Suprapubic skin (tissue), 4 donors: ENCODE results near the gene ERBB4. TPM values are rescaled to one million over a fixed set of nuclear protein-coding genes. Genes with fewer than 3 reads are reported as not detected.

Source experiments
- DNase-seq, 2 donors: peaks; one replicate each; pipeline ENCODE4 v3.0.0-alpha.2; 2019; ENCODE audit warnings: low spot score in 2 of 2
- H3K27ac ChIP-seq: fragments of 200-600 bp; sonication (generic); one replicate; pipeline ENCODE4 v1.5.1; 2019
- H3K27me3 ChIP-seq: fragments of 200-600 bp; sonication (generic); one replicate; pipeline ENCODE4 v1.5.1; 2019
- H3K36me3 ChIP-seq: fragments of 200-600 bp; sonication (generic); one replicate; pipeline ENCODE4 v1.5.1; 2019
- H3K4me1 ChIP-seq: fragments of 200-600 bp; sonication (generic); one replicate; pipeline ENCODE4 v1.5.1; 2019
- H3K4me3 ChIP-seq: fragments of 200-600 bp; sonication (generic); one replicate; pipeline ENCODE4 v1.5.1; 2019; ENCODE audit warnings: mild to moderate bottlenecking
- H3K9me3 ChIP-seq: fragments of 200-600 bp; sonication (generic); one replicate; pipeline ENCODE4 v1.5.1; 2019
- EP300 ChIP-seq: sonication (generic); formaldehyde crosslinking; IDR thresholded peaks from one replicate; pipeline ENCODE4 v1.6.1; 2017; ENCODE audit warnings: antibody characterized with exemption
- POLR2A ChIP-seq, 2 donors: fragments of 450-650 bp; IDR thresholded peaks; one replicate each; pipeline ENCODE4 v1.6.1; 2017; ENCODE audit warnings: antibody characterized with exemption in 2 of 2, mild to moderate bottlenecking in 2 of 2, moderate library complexity in 2 of 2
- POLR2AphosphoS5 ChIP-seq, 3 donors: sonication (generic); formaldehyde crosslinking; IDR thresholded peaks; one replicate each; pipeline ENCODE4 v1.6.1; 2017; ENCODE audit warnings: antibody characterized with exemption in 3 of 3
- WGBS: methylation state at CpG from one replicate; pipeline ENCODE4 v1.1.5; 2018; 5-methylcytosine and 5-hydroxymethylcytosine counted together
- total RNA-seq, 4 donors: library from RNA; depleted of rRNA; stranded (reverse); fragments of >200 nt; gene quantifications; one replicate each; pipeline ENCODE4 v1.1.0, GENCODE V29; 2016
- TF ChIP-seq, protein P1 (sequence below), 2 donors: fragments of 200-600 bp in 1 of 2; fragments of 450-650 bp in 1 of 2; sonication (generic) in 1 of 2; IDR thresholded peaks; one replicate each; pipeline ENCODE4 v1.5.1; 2016 to 2019; ENCODE audit warnings: antibody characterized with exemption in 2 of 2, mild to moderate bottlenecking in 1 of 2, moderate library complexity in 1 of 2

ERBB4 gene
- total RNA-seq, 4 donors from 2014 or later: 0.95 to 6.4 (median 1.5) TPM

DNA sequence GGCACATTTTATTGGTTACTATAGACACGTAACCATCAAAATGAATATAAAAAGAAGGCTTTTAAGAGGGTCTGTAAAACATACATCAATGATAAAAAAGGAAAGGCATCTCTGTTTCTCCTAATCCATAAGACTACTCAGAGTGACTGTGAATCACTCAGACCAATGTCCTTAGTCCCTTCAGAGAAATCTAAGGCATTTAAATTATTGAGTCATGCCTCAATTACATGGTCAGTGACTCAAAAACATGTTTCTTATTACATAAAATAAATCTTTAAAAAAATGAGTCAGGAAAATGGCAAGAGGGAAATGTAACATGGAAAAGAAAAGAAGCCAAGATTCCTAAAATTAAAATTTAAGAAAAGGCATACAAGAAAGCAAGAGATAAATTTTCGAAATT, 146.6 kb downstream of the ERBB4 start:
- no peak for DNase-seq
- Histone ChIP-seq H3K27ac (no peak overlapping the region), H3K27me3 (no peaks in the 10 kb centered on the region), H3K9me3 (no peaks in the 10 kb centered on the region), H3K4me1 (no peaks in the 10 kb centered on the region), H3K4me3 (no peak overlapping the region), H3K36me3 (no peaks in the 10 kb centered on the region)
- TF ChIP-seq, protein P1, sequence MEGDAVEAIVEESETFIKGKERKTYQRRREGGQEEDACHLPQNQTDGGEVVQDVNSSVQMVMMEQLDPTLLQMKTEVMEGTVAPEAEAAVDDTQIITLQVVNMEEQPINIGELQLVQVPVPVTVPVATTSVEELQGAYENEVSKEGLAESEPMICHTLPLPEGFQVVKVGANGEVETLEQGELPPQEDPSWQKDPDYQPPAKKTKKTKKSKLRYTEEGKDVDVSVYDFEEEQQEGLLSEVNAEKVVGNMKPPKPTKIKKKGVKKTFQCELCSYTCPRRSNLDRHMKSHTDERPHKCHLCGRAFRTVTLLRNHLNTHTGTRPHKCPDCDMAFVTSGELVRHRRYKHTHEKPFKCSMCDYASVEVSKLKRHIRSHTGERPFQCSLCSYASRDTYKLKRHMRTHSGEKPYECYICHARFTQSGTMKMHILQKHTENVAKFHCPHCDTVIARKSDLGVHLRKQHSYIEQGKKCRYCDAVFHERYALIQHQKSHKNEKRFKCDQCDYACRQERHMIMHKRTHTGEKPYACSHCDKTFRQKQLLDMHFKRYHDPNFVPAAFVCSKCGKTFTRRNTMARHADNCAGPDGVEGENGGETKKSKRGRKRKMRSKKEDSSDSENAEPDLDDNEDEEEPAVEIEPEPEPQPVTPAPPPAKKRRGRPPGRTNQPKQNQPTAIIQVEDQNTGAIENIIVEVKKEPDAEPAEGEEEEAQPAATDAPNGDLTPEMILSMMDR (IDR thresholded peaks at IDR 0.05): no peak
- no peak for TF ChIP-seq EP300
- no peak for TF ChIP-seq POLR2A (IDR thresholded peaks at IDR 0.05)
- no peak for TF ChIP-seq POLR2AphosphoS5 (IDR thresholded peaks at IDR 0.05)
- 67% methylated on average over 2 of the region's 2 CpGs for WGBS

DNA sequence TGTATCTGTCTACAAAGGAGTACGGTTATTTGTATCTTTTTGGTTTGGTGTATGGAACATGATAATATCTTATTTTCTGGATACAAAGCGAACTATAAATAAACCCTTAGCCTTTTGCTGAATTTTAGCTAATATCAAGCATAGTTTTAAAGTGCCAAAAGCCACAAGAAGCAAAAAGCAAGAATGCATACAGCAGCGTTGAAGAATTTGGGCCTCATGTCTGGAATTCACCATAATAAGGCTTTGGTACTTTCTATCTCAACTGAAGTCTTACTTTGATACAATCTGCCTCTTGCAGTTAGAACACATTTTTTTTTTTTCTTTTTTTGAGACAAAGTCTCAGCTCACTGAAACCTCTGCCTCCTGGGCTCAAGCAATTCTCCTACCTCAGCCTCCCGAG, 151.5 kb downstream of the ERBB4 start:
- TF ChIP-seq POLR2A (IDR thresholded peaks at IDR 0.05) (no peak), EP300 (no peak), POLR2AphosphoS5 (IDR thresholded peaks at IDR 0.05) (no peak)
- TF ChIP-seq, protein P1 (IDR thresholded peaks at IDR 0.05): no peak
- Histone ChIP-seq H3K4me1 (no peaks in the 10 kb centered on the region), H3K9me3 (no peaks in the 10 kb centered on the region), H3K4me3 (no peak overlapping the region), H3K27me3 (no peaks in the 10 kb centered on the region), H3K27ac (no peak overlapping the region), H3K36me3 (no peaks in the 10 kb centered on the region)
- 87% methylated on average over 4 of the region's 4 CpGs for WGBS
- DNase-seq: no peak

DNA sequence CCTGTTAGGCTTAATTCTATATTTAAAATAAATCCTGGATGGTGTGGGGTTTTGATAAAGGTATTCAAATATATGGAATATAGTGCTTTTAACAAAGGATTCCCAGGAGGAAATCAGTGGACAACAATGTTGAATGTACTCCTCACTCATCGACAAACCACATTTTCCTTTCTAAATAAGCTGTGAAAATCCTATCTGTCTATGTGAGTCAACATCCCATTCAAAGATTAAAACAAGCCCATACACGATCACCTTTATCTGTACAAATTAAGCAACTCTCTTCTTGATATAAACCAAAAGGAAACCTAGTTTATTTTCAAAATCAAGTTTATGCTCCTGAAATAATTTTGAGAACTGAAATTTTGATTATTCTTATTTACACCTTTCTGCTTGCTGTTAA, 153.4 kb downstream of the ERBB4 start:
- H3K4me3 ChIP-seq: no peak overlapping the region
- no peaks in the 10 kb centered on the region for H3K27me3 ChIP-seq
- H3K9me3 ChIP-seq: no peaks in the 10 kb centered on the region
- H3K27ac ChIP-seq: no peak overlapping the region
- H3K36me3 ChIP-seq: no peaks in the 10 kb centered on the region
- TF ChIP-seq POLR2A (IDR thresholded peaks at IDR 0.05): no peak
- no peak for TF ChIP-seq POLR2AphosphoS5 (IDR thresholded peaks at IDR 0.05)
- TF ChIP-seq, protein P1 (IDR thresholded peaks at IDR 0.05): no peak
- no peak for TF ChIP-seq EP300
- DNase-seq: no peak
- H3K4me1 ChIP-seq: no peaks in the 10 kb centered on the region
- WGBS: 49% methylated on average over 2 of the region's 2 CpGs

DNA sequence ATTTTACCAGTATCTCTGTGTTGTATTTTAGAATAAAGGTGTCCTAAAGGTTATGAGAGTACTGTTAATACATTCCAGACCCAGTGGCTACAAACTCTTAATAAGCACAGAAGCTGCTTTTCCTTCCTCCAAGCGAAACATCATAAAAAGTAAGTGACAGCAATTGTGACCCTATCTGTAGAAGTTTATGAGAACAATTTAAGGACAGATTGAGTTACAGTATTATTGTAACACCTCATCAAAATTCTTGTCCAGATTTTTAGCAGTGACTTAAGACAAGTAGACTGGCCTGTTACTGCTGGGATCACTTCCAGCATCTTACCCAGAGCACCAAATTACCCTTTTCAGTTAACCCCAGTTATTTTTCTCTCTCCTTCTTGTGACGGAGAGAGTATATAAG, 154.6 kb downstream of the ERBB4 start:
- Histone ChIP-seq H3K36me3 (no peaks in the 10 kb centered on the region), H3K27ac (no peak overlapping the region), H3K9me3 (no peaks in the 10 kb centered on the region), H3K4me3 (no peak overlapping the region), H3K4me1 (no peaks in the 10 kb centered on the region), H3K27me3 (no peaks in the 10 kb centered on the region)
- no peak for DNase-seq
- WGBS: 83% methylated on average over 2 of the region's 2 CpGs
- TF ChIP-seq, protein P1 (IDR thresholded peaks at IDR 0.05): no peak

DNA sequence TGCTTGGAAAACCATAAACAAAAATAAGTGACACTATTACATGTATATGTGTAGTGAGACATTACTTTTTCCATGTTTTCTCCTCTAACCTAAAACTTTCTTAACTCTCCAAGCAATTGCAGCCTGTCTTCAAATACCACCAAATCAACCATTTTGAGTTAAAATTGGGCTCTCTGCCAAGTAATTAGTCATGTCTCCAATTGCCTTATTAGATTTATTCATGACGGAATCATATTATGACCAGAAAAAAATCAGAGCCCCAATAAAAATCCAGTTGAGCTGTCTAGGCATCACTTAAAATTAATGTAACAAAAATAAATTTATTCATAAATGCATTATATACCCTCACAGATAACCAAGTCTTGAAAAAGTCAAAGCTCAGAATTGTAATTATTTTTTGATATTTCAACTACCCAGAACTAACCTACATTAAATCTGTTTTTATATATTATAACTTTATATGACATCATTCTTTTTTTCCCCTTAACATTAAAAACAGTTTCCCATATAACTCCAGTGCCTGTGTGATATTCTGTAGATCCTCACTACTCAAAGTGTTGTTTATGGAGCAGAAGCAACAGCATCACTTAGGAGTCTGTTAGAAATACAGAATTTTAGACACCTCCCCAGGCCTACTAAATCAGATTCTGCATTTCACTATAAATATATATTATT, 157.0 kb downstream of the ERBB4 start:
- Histone ChIP-seq H3K4me1 (no peaks in the 10 kb centered on the region), H3K4me3 (no peak overlapping the region), H3K27ac (no peak overlapping the region), H3K27me3 (no peaks in the 10 kb centered on the region), H3K9me3 (no peaks in the 10 kb centered on the region), H3K36me3 (no peaks in the 10 kb centered on the region)
- 70% methylated on average over 1 of the region's 1 CpG for WGBS
- DNase-seq: no peak
- TF ChIP-seq EP300: no peak
- no peak for TF ChIP-seq POLR2A (IDR thresholded peaks at IDR 0.05)
- TF ChIP-seq POLR2AphosphoS5 (IDR thresholded peaks at IDR 0.05): no peak
- TF ChIP-seq, protein P1 (IDR thresholded peaks at IDR 0.05): no peak
